Endothelial cell (in vitro differentiated cells): Measurements from ENCODE around the gene KIAA0930. TPM values are rescaled to one million over a fixed set of nuclear protein-coding genes. Genes with fewer than 3 reads are reported as not detected.

ENCODE experiments used
- DNase-seq: peaks from one replicate; pipeline ENCODE4 v3.0.0; 2021; ENCODE audit warnings: low spot score
- H3K27ac Mint-ChIP-seq: one replicate; pipeline ENCODE4 v1.8.0; 2021; ENCODE audit warnings: mixed read lengths, inconsistent platforms; ENCODE audit not compliant: unreplicated experiment
- H3K27me3 Mint-ChIP-seq: one replicate; pipeline ENCODE4 v1.8.0; 2021; ENCODE audit warnings: mild to moderate bottlenecking, moderate library complexity, mixed read lengths, inconsistent platforms; ENCODE audit not compliant: unreplicated experiment
- H3K36me3 Mint-ChIP-seq: one replicate; pipeline ENCODE4 v1.8.0; 2021; ENCODE audit warnings: mild to moderate bottlenecking, low read depth, mixed read lengths, inconsistent platforms; ENCODE audit not compliant: unreplicated experiment
- H3K4me1 Mint-ChIP-seq: one replicate; pipeline ENCODE4 v1.8.0; 2021; ENCODE audit warnings: mild to moderate bottlenecking, mixed read lengths, inconsistent platforms; ENCODE audit not compliant: unreplicated experiment
- H3K4me3 Mint-ChIP-seq: one replicate; pipeline ENCODE4 v1.8.0; 2021; ENCODE audit warnings: mild to moderate bottlenecking, mixed read lengths, inconsistent platforms; ENCODE audit not compliant: unreplicated experiment
- H3K9me3 Mint-ChIP-seq: one replicate; pipeline ENCODE4 v1.8.0; 2021; ENCODE audit warnings: mixed read lengths, inconsistent platforms; ENCODE audit not compliant: unreplicated experiment
- total RNA-seq: library from RNA; stranded (reverse); fragmentation: NEBNext Ultra II Directional; extraction: Animal tissue kit (Norgen Biotek cat#: 25700); gene quantifications from one replicate; pipeline ENCODE4 v1.2.1, GENCODE V29; 2021; ENCODE audit not compliant: unreplicated experiment
- TF ChIP-seq, protein P1 (sequence below): fragments of 200-600 bp; sonication (generic); IDR thresholded peaks from one replicate; pipeline ENCODE4 v1.5.0; 2021; ENCODE audit warnings: antibody characterized with exemption; ENCODE audit not compliant: unreplicated experiment

The KIAA0930 gene
- total RNA-seq, 1 donor from 2014 or later = 18.7 TPM

GRCh38 chr22:45200230-45200629 is 40.5 kb downstream of the KIAA0930 start:
- H3K4me1 Mint-ChIP-seq = no peaks in the 10 kb centered on the region
- H3K9me3 Mint-ChIP-seq = no peaks in the 10 kb centered on the region
- H3K27ac Mint-ChIP-seq = no peak overlapping the region
- TF ChIP-seq, protein P1, sequence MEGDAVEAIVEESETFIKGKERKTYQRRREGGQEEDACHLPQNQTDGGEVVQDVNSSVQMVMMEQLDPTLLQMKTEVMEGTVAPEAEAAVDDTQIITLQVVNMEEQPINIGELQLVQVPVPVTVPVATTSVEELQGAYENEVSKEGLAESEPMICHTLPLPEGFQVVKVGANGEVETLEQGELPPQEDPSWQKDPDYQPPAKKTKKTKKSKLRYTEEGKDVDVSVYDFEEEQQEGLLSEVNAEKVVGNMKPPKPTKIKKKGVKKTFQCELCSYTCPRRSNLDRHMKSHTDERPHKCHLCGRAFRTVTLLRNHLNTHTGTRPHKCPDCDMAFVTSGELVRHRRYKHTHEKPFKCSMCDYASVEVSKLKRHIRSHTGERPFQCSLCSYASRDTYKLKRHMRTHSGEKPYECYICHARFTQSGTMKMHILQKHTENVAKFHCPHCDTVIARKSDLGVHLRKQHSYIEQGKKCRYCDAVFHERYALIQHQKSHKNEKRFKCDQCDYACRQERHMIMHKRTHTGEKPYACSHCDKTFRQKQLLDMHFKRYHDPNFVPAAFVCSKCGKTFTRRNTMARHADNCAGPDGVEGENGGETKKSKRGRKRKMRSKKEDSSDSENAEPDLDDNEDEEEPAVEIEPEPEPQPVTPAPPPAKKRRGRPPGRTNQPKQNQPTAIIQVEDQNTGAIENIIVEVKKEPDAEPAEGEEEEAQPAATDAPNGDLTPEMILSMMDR = no peak
- no peak overlapping the region for H3K4me3 Mint-ChIP-seq
- H3K27me3 Mint-ChIP-seq = no peaks in the 10 kb centered on the region
- DNase-seq = no peak
- peaks cover 9% of the 10 kb centered on the region for H3K36me3 Mint-ChIP-seq

- no peak for DNase-seq
- H3K27me3 Mint-ChIP-seq = no peaks in the 10 kb centered on the region
- H3K27ac Mint-ChIP-seq = no peak overlapping the region
- peaks cover 9% of the 10 kb centered on the region for H3K36me3 Mint-ChIP-seq
- H3K9me3 Mint-ChIP-seq = no peaks in the 10 kb centered on the region
- TF ChIP-seq, protein P1 = no peak
- H3K4me3 Mint-ChIP-seq = no peak overlapping the region
- no peaks in the 10 kb centered on the region for H3K4me1 Mint-ChIP-seq
Observed at GRCh38 chr22:45199723-45200122, 41.0 kb downstream of the KIAA0930 start.

DNA sequence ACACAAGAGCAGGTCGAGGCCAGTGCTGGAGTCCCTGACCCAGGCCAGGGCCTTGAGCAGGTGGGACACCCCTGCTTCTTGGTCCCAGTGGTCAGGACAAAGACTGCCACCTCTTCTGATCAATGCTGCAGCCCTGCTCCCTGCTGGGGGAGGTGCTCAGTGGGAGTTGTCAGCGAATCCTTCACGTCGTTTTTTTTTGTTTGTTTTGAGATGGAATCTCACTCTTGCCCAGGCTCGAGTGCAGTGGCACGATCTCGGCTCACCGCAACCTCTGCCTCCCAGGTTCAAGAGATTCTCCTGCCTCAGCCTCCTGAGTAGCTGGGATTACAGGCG is 42.3 kb downstream of the KIAA0930 start:
- H3K9me3 Mint-ChIP-seq = no peaks in the 10 kb centered on the region
- no peak for DNase-seq
- no peaks in the 10 kb centered on the region for H3K27me3 Mint-ChIP-seq
- H3K27ac Mint-ChIP-seq = no peak overlapping the region
- TF ChIP-seq, protein P1 = no peak
- H3K36me3 Mint-ChIP-seq = peaks cover 9% of the 10 kb centered on the region
- no peak overlapping the region for H3K4me3 Mint-ChIP-seq
- no peaks in the 10 kb centered on the region for H3K4me1 Mint-ChIP-seq

DNA sequence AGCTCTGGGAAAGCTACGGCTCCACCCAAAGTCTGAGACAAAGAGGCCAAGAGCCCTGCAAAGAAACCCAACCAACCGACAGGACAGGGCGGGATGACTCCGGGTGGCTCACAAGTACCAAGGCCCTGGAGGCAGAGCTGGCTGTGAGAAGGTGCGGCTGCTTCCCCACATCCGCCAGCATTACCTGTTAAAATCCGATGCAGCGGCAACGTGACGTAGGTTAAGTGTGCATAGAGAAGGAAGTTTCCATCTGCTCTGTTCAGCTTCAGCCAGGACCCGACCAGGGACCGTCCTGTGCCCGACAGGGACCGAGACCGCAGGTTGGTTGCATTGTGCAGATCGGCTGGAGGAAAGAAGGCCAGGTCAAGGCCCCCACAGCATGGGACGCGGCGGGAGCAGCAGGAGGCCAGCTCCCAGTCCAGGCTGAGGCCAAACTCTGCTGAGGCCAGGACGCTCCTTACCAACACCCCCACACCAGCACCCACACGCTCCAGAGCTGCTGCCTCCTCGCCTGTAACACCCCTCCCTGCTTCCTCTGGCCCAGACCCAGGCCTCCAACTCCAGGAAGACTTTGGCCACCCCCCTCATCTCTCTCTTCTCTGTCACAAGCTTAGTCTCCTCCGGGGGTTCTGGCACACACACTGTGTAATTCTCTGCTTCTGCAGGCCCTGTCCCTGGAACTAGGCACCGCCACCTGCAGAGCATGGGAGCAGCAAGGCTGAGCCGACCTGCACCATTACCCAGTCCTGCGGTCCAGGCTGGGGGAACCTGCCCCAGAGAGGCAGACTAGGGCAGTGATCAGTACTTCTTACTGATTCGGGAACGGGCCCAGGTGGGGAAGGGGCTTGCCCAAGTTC is 42.9 kb downstream of the KIAA0930 start:
- peak overlapping the region; percentile 5 for H3K4me3 Mint-ChIP-seq
- H3K36me3 Mint-ChIP-seq = peaks cover 9% of the 10 kb centered on the region
- no peak for DNase-seq
- H3K27ac Mint-ChIP-seq = no peak overlapping the region
- H3K27me3 Mint-ChIP-seq = no peaks in the 10 kb centered on the region
- TF ChIP-seq, protein P1 = no peak
- H3K9me3 Mint-ChIP-seq = no peaks in the 10 kb centered on the region
- no peaks in the 10 kb centered on the region for H3K4me1 Mint-ChIP-seq

- Mint-ChIP-seq H3K36me3 (peaks cover 9% of the 10 kb centered on the region), H3K27ac (no peak overlapping the region), H3K9me3 (no peaks in the 10 kb centered on the region), H3K4me3 (no peak overlapping the region), H3K4me1 (no peaks in the 10 kb centered on the region), H3K27me3 (no peaks in the 10 kb centered on the region)
- TF ChIP-seq, protein P1 = no peak
- DNase-seq = no peak
Observed at GRCh38 chr22:45196926-45197605, 43.6 kb downstream of the KIAA0930 start.
